Stimulated activated CD8-positive, alpha-beta memory T cell treated with anti-CD3 and anti-CD28 coated beads, Interleukin-12 subunit alpha, Interleukin-12 subunit beta, amount 100 ng/mL, for 24 hours (primary cell): ENCODE results near the gene KRT13.

Experiments used
- DNase-seq: peaks from one replicate; pipeline ENCODE4 v3.0.0-alpha.2; 2020; ENCODE audit errors: extremely low read depth

The KRT13 gene

GRCh38 chr17:41467561-41467960 is 37.9 kb downstream of the KRT13 start:
- no peak for DNase-seq

DNA sequence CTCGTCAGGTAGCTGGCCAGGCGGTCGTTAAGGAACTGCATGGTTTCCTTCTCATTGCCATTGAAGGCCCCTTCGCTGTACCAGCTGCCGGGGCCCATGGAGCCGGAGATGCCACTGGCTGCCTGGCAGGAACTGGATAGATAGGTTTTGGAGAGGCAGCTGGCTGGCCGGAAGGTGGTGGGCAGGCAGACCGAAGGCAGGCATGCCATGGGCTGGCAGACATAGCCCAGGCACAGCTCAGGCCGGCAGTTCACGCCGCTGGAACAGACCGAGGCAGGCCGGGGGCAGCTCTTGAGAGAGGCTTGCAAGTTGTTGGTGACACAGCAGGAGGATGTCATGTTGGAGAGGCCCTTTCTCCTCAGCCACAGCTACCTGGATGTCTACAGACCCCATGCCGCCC is 38.4 kb downstream of the KRT13 start, which contains the start of gene KRT32:
TSS of gene KRT32 (minus strand) at position 399 of the 400 bp plus-strand sequence. CDS start at position 338, 61 bp downstream.
- no peak for DNase-seq

- DNase-seq = no peak
Measured at GRCh38 chr17:41464682-41465081, 40.7 kb downstream of the KRT13 start.

- DNase-seq = no peak
Measured at GRCh38 chr17:41464173-41464572, 41.2 kb downstream of the KRT13 start.

DNA sequence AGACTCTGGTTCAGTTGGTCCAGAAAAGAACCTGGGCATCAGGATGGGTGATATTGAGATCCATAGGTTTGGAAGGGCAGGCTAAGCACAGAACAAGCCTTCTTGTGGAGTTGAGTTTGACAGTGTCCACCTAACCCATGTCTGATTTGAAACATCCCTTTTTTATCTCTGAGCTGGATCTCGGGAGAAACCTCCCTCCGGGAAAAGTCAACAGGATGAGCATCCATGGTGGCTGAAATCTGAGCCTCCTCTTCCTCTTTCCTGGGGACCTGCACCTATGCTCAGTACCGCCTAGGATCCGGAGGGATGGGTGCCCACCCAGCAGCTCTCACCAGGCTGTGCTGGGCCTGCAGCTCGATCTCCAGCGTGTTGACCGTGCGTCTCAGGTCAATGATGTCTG is 41.7 kb downstream of the KRT13 start:
- no peak for DNase-seq

GRCh38 chr17:41462705-41463104 is 42.7 kb downstream of the KRT13 start:
- DNase-seq = no peak

DNA sequence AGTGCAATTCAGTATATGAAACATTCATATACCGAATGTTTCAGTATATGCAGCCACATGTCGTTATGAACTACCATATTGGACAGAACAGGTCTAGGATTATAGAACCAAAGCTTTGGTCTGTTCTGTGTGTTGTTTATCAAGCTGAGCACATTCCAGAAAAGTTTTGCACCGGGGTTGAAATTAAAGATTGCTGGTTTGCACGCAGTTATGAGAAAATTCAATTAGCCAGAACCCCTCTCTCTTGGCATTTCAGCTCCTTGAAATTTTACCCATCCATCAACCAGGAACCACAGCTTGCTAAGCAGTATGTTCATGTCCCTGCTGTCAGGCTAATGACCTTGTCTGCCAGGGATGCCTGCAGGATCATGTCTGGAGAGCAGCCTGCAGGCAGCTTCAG is 47.7 kb downstream of the KRT13 start:
- no peak for DNase-seq

DNA sequence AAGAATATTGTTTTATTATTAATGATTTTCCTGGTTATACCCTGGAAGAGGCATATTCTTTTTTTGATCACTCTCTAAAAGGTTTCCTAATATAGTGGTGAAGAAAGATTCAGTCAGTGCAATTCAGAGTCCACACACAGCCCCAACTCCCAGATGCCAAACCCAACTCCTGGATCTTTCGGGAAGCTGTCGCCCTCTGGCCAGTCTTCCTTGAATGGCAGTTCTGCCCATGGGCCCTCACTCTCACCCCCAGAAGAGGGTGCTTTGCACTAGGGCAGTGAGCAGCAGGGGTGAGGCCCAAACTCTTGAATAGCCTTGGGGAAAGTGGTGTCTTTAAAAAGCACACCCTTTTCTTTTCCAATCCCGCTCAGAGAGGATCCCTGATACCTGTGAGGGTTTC is 49.2 kb downstream of the KRT13 start:
- DNase-seq = no peak

DNA sequence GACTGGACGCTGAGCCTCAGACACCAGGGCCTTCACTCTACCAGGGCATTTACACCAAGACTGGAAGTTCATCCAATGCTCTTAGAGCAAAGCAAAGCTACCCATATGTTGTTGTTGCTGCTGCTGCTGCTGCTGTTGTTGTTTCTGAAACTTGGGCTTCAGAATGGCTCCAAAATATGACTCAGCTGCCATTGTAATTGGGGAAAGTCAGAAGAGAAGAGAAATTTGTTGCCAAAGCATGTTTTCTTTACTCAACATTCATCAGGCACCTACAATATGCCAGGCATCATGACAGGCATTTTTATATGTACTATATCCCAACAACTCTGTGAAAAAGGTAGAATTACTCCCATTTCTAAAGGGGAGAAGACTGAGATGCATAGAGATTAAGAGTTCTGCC is 50.2 kb downstream of the KRT13 start:
- no peak for DNase-seq

GRCh38 chr17:41453066-41453465 is 52.3 kb downstream of the KRT13 start:
- DNase-seq = no peak

- no peak for DNase-seq
Measured at GRCh38 chr17:41452281-41452680, 53.1 kb downstream of the KRT13 start.

- DNase-seq = no peak
Measured at GRCh38 chr17:41451154-41451728, 54.2 kb downstream of the KRT13 start.
